HG02943 (cell line): ENCODE measurements around the gene ROR2.

Source experiments
- ATAC-seq: cut with Tn5 transposase; IDR thresholded peaks from one replicate; pipeline ENCODE4 v1.9.1; 2021; ENCODE audit warnings: mild to moderate bottlenecking, low read depth, moderate library complexity; ENCODE audit not compliant: unreplicated experiment

Gene ROR2

DNA sequence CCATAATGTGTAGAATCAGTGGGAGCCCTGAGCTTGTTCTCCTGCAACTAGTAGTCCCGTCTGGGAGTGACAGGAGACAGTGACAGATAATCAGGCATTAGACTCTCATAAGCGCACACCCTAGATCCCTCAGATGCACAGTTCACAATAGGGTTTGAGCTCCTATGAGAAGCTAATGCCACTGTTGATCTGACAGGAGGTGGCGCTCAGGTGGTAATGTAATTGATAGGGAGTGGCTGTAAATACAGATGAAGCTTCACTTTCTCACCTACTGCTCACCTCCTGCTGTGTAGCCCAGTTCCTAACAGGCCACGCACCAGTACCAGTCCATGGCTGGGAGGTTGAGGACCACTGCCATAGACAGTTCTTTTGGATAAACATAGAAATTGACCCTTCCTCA, 188.7 kb downstream of the ROR2 start:
- ATAC-seq: no peak

DNA sequence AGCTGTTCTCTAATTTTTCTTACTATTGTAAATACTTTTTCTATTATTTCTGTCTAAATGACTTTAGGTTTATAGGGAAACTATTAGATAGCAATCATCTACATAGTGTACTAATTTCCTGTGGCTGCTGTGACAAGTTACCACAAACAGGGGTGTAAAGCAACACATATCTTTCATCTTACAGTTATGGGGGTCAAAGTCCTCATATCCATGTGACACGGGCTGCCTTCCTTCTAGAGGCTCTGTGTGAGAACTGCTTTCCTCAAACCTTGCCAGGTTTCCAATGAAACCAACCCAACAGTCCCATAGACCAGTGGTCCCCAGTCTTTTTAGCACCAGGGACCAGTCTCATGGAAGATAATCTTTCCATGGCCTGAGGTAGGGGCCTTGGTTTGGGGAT, 189.1 kb downstream of the ROR2 start:
- ATAC-seq: no peak

GRCh38 chr9:91758491-91758981, 191.5 kb downstream of the ROR2 start:
- peak; percentile 74 for ATAC-seq

- ATAC-seq: no peak
Measured at GRCh38 chr9:91757782-91758181, 192.2 kb downstream of the ROR2 start.

DNA sequence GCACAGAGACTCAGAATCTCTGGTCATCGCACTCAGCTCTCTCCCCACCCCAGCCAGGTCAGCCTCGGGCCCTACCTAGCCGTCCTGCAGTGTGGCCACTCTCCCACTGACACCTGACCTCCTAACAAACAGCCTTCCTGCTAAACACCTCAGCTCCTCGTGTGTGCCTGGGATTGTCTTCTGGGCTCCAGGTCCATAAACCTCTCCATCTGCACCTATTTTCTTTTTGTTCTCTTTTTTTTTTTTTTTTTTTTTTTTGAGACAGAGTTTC, 193.6 kb downstream of the ROR2 start:
- no peak for ATAC-seq

DNA sequence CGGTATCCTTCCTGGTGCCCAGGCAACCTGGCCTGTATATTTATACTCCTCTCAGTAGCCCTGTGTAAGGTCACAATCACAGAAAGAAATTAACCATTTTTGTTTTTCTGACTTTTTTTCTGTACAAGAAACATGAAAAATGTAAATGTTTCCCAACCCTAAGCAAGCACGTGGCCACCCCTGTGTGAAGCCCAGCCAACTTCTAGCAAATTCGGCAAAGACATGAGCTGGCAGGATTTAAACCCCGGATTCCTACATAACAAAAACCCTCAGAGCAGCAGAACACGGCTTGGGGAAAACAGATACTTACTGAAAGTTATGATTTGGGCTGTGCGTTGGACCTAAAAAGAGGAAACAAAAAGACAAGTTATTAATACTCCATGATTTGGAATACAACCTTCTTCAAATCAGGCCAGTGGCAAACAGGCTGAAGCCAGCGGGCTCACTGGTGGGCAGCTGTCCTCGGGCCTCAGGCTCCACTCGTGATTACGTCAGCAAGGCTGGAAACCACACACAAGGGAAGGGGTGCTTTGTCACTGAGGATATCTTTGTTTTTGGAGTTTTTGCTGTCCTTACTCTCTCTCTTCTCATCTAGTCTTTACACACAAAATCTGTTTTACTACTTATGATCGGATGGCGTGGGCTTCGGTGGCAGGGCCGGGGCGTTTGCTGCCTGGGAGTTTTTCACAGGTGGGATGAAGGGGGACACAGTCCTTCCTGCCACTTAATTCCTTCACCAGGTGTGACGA, 194.1 kb downstream of the ROR2 start:
- ATAC-seq: no peak

DNA sequence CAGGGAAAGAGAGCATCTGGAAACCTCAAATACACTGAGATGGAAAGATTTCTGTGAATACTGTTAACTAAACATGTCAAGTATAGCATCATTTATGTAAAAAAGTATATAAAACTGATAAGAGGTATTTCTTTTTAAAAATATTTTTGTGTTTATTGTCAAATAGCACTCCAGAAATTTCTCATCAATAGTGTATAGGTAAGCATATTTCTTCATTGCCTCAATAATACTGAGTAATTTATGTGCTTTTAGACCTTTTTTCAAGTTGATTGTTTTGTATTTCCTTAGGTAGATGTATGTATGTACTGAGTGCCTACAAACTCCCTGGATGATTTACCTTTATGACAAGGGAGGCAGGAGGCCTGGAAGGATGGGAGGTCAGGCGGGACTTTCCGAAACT, 196.3 kb downstream of the ROR2 start:
- no peak for ATAC-seq

DNA sequence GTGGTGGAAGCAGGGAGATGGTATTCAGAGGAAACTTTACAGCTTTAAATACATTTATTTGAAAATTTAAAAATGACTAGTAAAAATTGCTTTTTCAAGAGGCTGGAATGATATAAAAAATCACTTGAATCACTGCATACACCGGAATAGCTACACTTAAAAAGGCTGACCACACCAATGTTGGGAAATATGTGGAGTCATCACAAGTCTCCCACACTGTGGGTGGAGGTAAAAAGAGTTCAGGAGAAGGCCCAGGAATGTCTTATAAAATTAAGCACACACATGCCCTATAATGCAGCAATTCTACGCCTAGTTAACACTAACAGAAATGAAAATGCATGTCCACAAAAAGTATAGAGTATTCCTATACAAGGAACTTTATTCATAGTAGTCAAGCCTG, 198.1 kb downstream of the ROR2 start:
- no peak for ATAC-seq

- no peak for ATAC-seq
Measured at GRCh38 chr9:91750343-91750742, 199.7 kb downstream of the ROR2 start.

- ATAC-seq: no peak
Measured at GRCh38 chr9:91746904-91747303, 203.1 kb downstream of the ROR2 start.

GRCh38 chr9:91746357-91746756, 203.7 kb downstream of the ROR2 start:
- no peak for ATAC-seq

DNA sequence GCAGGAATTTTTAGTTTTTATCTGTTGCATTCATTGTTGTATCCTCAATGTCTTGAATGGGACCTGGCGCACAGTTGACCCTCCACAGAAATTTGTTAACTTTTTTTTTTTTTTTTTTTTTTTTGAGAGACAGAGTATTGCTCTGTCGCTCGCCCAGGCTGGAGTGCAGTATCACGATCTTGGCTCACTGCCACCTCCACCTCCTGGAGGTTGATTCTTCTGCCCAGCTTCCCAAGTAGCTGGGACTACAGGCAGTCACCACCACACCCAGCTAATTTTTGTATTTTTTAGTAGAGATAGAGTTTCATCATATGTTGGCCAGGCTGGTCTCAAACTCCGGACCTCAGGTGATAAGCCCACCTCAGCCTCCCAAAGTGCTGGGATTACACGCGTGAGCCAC, 205.9 kb downstream of the ROR2 start:
- no peak for ATAC-seq

DNA sequence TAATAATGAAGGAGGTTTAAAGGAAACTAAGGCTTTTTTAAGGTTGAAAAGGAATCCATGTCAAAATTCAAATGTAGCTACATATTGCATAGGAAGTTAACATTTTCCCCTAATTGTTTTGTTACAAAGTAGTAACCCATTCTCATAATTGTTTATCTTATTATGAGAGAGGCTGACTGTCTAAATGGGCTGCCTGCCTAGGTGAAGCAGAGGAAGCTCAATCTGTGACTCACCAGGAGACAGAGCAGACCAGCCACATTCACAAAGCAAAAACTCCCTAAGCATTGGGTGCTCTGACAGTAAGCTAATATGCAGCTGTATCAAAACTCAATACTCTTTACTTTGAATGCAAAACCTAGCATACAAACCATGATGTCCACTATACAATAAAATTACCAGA, 208.5 kb downstream of the ROR2 start:
- no peak for ATAC-seq

- no peak for ATAC-seq
Measured at GRCh38 chr9:91740701-91741100, 209.3 kb downstream of the ROR2 start.

DNA sequence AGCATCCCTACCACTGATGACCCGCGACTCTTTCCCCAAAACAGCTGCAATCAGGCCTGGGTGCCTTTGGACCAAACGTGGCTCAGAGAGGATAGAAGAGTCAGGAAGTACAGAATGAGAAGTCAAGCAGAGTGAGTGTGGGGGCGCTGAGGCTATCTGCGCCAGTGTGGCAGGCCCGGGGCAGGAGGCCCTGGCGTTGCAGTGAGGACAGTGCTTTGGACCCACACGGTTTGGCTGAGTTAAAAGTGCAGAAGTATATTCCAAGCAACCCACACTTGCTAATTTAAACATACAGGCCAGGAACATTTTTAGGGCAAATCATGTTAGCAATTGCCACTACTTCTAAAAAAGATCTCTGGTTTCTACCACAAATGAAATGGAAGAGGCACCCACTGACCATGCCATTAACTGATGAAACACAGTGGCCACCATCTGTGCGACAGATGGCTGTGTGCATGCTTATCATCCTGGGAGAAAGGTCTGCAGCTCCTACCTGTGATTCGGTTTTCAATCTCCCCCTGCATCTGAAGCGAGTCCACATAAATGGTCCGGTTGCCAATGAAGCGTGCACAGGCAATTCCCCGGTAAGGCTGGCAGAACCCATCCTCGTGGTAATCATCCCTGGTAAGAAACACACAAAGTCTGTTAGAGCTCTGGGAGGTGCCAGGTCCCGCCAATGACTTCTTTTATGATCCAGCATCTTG, 213.0 kb downstream of the ROR2 start:
- no peak for ATAC-seq

DNA sequence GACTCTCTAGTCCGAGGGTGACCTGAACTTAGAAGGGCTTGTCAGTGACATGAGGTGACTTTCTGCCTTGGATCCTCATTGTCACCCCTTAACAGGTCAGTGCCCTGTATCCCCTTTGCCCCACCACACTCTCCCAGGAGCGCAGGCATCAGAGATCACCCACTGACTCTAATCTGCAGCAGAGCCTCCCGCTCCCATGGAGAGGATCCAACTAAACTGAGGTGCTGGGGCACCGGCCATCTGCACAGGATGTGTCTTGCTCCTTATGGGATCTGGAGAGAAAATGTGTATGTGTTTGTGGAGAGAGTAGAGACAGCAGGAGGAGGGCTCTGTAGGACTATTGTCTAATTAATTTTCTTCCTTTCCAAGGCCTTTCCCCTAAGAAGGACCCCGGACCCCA, 213.7 kb downstream of the ROR2 start:
- no peak for ATAC-seq

GRCh38 chr9:91735049-91735448, 215.0 kb downstream of the ROR2 start:
- ATAC-seq: no peak

- no peak for ATAC-seq
Measured at GRCh38 chr9:91734371-91734981, 215.6 kb downstream of the ROR2 start.

DNA sequence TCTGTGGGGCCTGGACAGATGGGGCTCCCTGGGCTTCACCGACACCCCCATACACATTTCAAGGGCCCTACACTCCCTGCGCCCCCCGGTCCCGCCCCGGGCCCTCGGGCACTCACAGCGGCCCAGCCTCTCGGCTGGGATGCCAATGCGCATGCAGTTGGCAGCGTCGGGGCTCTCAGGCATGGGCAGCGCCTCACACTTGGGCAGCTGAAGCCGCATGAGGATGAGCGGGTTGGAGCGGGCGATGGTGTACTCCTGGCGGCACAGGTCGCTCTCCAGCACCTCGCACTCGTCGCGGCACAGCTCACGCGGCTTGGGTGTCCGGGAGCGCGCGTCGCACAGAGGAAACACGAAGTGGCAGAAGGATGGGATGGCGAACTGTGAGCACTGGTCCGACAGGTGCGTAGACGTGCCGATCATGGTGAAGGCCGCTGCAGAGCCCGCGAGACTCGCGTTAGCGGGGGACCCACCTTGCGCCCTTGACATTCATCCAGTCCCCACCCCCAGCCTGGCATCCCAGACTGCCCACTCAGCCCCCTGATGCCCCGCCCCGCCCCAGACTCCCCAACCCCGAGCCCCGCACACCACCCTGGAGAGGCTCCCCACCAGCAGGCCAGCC, 216.9 kb downstream of the ROR2 start:
- ATAC-seq: no peak

GRCh38 chr9:91732187-91733005, 217.6 kb downstream of the ROR2 start:
- ATAC-seq: no peak

GRCh38 chr9:91730806-91731205, 219.2 kb downstream of the ROR2 start:
- no peak for ATAC-seq
